ENCODE data around the gene YOD1. TPM values are rescaled to one million over a fixed set of nuclear protein-coding genes. Genes with fewer than 3 reads are reported as not detected.

Gene YOD1
- total RNA-seq, 1 donor from 2014 or later = 9.0 TPM

DNA sequence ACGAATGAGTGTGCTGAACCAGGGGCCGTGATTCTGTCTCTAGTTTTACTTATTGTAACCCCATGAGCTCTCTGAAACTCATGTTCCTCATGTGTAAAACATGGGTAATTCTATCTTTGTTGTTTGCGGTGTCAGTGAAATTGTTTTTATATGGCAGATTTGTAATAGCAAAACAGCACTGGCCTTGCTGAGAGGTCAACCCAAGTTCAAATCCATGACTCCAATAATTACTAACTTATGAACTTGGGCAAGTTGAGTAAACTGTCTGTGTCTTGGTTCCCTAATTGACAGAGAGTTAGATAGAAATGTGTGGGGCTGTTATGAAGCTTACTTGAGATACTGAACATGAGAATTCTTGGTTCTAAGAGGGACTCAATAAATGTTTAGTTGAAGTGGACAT lies 36.3 kb downstream of the YOD1 start:
- Mint-ChIP-seq H3K27ac (ENCODE audit: unreplicated experiment) (no peak overlapping the region), H3K36me3 (ENCODE audit: low read depth, unreplicated experiment) (no peaks in the 10 kb centered on the region), H3K9me3 (ENCODE audit: unreplicated experiment) (no peaks in the 10 kb centered on the region), H3K4me1 (ENCODE audit: unreplicated experiment) (peaks cover 4% of the 10 kb centered on the region), H3K4me3 (ENCODE audit: unreplicated experiment) (no peak overlapping the region), H3K27me3 (ENCODE audit: unreplicated experiment) (peaks cover 3% of the 10 kb centered on the region)
- TF ChIP-seq, protein P1, sequence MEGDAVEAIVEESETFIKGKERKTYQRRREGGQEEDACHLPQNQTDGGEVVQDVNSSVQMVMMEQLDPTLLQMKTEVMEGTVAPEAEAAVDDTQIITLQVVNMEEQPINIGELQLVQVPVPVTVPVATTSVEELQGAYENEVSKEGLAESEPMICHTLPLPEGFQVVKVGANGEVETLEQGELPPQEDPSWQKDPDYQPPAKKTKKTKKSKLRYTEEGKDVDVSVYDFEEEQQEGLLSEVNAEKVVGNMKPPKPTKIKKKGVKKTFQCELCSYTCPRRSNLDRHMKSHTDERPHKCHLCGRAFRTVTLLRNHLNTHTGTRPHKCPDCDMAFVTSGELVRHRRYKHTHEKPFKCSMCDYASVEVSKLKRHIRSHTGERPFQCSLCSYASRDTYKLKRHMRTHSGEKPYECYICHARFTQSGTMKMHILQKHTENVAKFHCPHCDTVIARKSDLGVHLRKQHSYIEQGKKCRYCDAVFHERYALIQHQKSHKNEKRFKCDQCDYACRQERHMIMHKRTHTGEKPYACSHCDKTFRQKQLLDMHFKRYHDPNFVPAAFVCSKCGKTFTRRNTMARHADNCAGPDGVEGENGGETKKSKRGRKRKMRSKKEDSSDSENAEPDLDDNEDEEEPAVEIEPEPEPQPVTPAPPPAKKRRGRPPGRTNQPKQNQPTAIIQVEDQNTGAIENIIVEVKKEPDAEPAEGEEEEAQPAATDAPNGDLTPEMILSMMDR (IDR thresholded peaks at IDR 0.05; ENCODE audit: unreplicated experiment) = no peak
- no peak for DNase-seq (ENCODE audit: low spot score)

DNA sequence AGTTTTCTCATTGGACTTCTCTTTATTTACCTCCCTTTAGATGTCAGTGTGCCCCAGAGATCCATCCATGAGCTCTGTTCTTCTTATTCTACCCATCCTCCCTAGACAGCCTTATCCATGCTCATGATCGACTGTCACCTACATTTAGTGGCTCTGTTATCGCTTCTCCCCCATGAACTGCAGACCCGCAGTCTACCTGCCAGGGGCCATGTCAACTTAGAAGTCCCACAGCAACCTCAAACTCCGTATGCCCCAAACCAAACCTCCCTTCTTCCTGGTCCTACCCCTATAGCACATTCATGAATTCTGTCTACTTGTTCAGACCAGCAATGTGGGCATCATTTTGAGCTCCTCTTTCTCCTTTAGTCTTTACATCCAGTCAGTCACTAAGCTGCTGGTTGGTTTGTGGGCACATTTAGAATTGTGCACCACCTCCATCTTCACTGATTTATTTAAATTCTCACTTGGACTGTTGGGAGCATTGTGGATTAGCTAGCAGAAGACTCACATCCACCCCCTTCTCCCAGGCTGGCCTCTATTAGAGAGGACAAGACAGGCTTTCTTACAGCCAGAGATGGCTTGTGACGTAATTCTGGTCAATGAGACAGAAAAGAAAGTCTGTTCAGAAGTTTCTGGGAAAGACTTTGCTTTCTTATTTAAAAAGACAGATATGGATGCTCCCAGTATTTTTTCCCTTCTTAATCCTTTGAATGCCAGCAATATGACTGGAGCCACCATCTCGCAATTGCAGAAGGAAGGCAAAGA lies 37.5 kb downstream of the YOD1 start:
- Mint-ChIP-seq H3K27ac (ENCODE audit: unreplicated experiment) (no peak overlapping the region), H3K4me3 (ENCODE audit: unreplicated experiment) (no peak overlapping the region), H3K36me3 (ENCODE audit: low read depth, unreplicated experiment) (no peaks in the 10 kb centered on the region), H3K9me3 (ENCODE audit: unreplicated experiment) (no peaks in the 10 kb centered on the region), H3K27me3 (ENCODE audit: unreplicated experiment) (peaks cover 3% of the 10 kb centered on the region), H3K4me1 (ENCODE audit: unreplicated experiment) (peaks cover 9% of the 10 kb centered on the region)
- no peak for DNase-seq (ENCODE audit: low spot score)
- TF ChIP-seq, protein P1 (IDR thresholded peaks at IDR 0.05; ENCODE audit: unreplicated experiment) = no peak

DNA sequence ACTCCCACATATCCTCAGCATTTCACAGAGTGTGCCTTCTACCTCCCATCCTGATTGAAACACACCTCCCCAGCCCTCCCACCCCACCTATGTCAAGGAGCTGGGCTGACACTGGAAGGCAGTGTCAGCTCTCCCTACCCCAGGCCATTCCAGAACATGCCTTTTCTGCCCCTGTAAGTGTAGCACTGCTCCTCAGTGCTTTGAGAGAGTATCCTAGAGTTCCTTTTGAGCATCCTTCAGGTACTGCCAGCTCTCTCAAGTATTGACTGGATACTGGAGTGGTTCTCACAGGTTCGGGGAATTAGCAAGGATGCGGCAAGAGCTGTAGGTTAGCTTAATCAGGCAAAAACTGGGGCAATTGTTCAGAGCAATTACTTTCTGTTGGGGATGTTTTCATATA lies 40.3 kb downstream of the YOD1 start:
- H3K27me3 Mint-ChIP-seq (ENCODE audit: unreplicated experiment) = peaks cover 3% of the 10 kb centered on the region
- no peak overlapping the region for H3K27ac Mint-ChIP-seq (ENCODE audit: unreplicated experiment)
- no peak for DNase-seq (ENCODE audit: low spot score)
- TF ChIP-seq, protein P1 (IDR thresholded peaks at IDR 0.05; ENCODE audit: unreplicated experiment) = no peak
- no peaks in the 10 kb centered on the region for H3K36me3 Mint-ChIP-seq (ENCODE audit: low read depth, unreplicated experiment)
- H3K4me1 Mint-ChIP-seq (ENCODE audit: unreplicated experiment) = peaks cover 9% of the 10 kb centered on the region
- no peaks in the 10 kb centered on the region for H3K9me3 Mint-ChIP-seq (ENCODE audit: unreplicated experiment)
- no peak overlapping the region for H3K4me3 Mint-ChIP-seq (ENCODE audit: unreplicated experiment)

DNA sequence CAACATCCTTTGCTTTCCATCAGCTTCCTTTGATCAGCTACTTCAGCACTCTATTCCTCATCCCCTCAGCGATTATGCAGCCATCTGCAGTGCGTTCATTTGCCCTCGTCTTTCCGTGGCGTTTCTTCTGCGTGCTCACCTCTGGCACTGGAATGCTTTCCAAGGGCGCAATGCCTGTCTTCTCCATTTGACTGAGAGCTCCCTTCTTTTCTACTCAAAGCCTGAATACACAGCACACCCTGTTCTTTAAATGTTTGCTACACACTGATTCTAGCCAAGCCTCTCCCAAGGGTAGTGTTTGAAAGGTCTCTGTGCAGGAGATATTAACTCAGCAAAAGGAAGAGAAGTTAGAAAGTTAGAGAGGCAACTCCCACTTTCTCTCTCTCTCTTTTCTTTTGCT lies 41.1 kb downstream of the YOD1 start:
- TF ChIP-seq, protein P1 (IDR thresholded peaks at IDR 0.05; ENCODE audit: unreplicated experiment) = no peak
- H3K36me3 Mint-ChIP-seq (ENCODE audit: low read depth, unreplicated experiment) = no peaks in the 10 kb centered on the region
- no peaks in the 10 kb centered on the region for H3K9me3 Mint-ChIP-seq (ENCODE audit: unreplicated experiment)
- peaks cover 1% of the 10 kb centered on the region for H3K27me3 Mint-ChIP-seq (ENCODE audit: unreplicated experiment)
- H3K4me3 Mint-ChIP-seq (ENCODE audit: unreplicated experiment) = no peak overlapping the region
- H3K27ac Mint-ChIP-seq (ENCODE audit: unreplicated experiment) = no peak overlapping the region
- DNase-seq (ENCODE audit: low spot score) = no peak
- H3K4me1 Mint-ChIP-seq (ENCODE audit: unreplicated experiment) = peaks cover 11% of the 10 kb centered on the region

DNA sequence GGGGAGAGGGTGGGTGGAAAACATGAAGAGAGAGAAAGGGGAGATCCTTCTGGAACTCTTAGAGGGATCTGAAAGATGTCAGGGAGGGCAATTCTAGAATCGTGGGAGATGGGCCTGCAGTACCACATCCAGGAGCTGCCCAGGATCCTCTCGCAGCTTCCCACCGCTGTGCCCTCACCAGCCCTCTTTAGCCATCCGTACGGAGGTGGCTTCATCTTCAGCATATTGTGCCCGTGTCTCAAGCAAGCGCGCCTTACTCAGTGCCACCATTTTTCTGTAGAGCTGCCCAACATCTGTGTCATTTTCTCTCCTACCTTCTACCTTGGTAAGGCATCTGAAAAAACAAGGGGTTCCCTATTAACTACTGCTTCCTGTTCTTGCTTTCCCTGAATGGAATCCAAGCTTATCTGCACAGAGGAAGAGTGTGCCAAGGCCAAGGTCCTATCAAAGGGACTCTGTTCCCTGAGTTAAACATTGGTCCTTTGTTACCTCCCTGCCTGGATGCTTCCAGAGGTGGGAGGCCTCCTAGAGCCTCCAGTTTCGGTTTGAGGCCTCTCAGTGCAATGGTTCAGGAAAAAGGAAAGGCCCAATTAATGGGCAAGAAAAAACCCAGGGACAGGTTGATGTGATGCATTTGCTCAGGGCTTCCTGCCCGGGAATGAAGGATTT lies 41.7 kb downstream of the YOD1 start:
- H3K27ac Mint-ChIP-seq (ENCODE audit: unreplicated experiment) = no peak overlapping the region
- no peak for DNase-seq (ENCODE audit: low spot score)

More for the DNA sequence above, 41.7 kb downstream of the YOD1 start:
- Mint-ChIP-seq H3K36me3 (ENCODE audit: low read depth, unreplicated experiment) (no peaks in the 10 kb centered on the region), H3K27me3 (ENCODE audit: unreplicated experiment) (no peaks in the 10 kb centered on the region), H3K4me3 (ENCODE audit: unreplicated experiment) (no peak overlapping the region), H3K4me1 (ENCODE audit: unreplicated experiment) (peaks cover 12% of the 10 kb centered on the region), H3K9me3 (ENCODE audit: unreplicated experiment) (no peaks in the 10 kb centered on the region)
- TF ChIP-seq, protein P1 (IDR thresholded peaks at IDR 0.05; ENCODE audit: unreplicated experiment) = no peak
